Brain microvascular endothelial cell (primary cell): ENCODE measurements around the gene CCDC141.
"Not testable (repeated sequence)": the region's sequence is repeated elsewhere in the genome, so short reads cannot be mapped to it uniquely, and the experiment has no call there.

Source experiments
- DNase-seq: peaks from one replicate; pipeline ENCODE4 v3.0.0-alpha.2; 2020
- H3K27ac ChIP-seq: fragments of 250-450 bp; sonication (Bioruptor Pico); 2 replicates; pipeline ENCODE4 v1.5.1; 2020; ENCODE audit warnings: mild to moderate bottlenecking, moderate library complexity
- H3K27me3 ChIP-seq: fragments of 250-450 bp; sonication (Bioruptor Pico); replicated peaks from 2 replicates; pipeline ENCODE4 v1.5.1; 2020; ENCODE audit warnings: mild to moderate bottlenecking
- H3K36me3 ChIP-seq: fragments of 250-450 bp; sonication (Bioruptor Pico); replicated peaks from 2 replicates; pipeline ENCODE4 v1.5.1; 2020; ENCODE audit warnings: mild to moderate bottlenecking
- H3K4me3 ChIP-seq: 2 replicates; pipeline ENCODE4 v1.5.1; 2011; ENCODE audit warnings: low read depth, mild to moderate bottlenecking, control low read depth, low read length, moderate library complexity
- in situ Hi-C: cut with HindIII; loops from 2 replicates; pipeline ENCODE4 v1.10.0; 2017; ENCODE audit warnings: low sequenced_read_pairs, low pct_ligation_motif_present
- TF ChIP-seq, protein P1 (sequence below): IDR thresholded peaks from 2 replicates; pipeline ENCODE4 v1.5.1; 2011; ENCODE audit warnings: low read depth, mild to moderate bottlenecking, moderate library complexity, low read length, control low read depth, inconsistent platforms; ENCODE audit errors: missing control alignments

Gene CCDC141

DNA sequence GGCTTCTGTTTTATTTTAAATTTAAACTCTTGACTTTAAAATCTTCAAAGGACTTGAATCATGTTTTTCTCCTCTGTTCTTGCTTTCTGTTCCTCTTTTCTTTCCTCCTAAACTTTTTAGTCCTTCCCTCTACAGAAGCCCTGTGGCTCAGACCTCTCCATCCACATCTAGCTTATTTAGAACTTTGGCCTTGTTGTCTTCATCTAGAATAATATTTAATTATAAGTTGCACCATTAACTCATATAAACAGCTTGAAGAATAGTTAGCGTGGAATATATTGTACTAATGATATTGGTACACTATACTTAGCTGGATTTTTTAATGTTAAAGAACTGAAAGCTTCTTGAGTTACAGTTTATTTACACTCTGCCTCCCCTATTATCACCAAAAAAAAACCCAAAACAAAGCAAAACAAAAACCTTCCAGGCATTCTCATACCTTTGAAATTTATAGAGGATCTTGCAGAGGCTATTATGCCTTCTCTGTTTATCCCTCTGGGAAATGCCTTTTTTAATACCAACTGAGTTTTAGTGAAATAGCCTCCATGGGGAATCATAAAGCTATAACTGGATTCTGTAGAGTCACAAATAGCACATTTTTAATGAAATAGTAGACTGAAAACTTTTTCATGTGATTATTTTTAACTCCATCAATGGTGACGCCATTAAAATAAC is 9.2 kb upstream of the CCDC141 start:
- in situ Hi-C loops = no loop called here
- DNase-seq = no peak
- H3K36me3 ChIP-seq = no peaks in the 10 kb centered on the region
- TF ChIP-seq, protein P1, sequence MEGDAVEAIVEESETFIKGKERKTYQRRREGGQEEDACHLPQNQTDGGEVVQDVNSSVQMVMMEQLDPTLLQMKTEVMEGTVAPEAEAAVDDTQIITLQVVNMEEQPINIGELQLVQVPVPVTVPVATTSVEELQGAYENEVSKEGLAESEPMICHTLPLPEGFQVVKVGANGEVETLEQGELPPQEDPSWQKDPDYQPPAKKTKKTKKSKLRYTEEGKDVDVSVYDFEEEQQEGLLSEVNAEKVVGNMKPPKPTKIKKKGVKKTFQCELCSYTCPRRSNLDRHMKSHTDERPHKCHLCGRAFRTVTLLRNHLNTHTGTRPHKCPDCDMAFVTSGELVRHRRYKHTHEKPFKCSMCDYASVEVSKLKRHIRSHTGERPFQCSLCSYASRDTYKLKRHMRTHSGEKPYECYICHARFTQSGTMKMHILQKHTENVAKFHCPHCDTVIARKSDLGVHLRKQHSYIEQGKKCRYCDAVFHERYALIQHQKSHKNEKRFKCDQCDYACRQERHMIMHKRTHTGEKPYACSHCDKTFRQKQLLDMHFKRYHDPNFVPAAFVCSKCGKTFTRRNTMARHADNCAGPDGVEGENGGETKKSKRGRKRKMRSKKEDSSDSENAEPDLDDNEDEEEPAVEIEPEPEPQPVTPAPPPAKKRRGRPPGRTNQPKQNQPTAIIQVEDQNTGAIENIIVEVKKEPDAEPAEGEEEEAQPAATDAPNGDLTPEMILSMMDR = no peak
- no peaks in the 10 kb centered on the region for H3K27me3 ChIP-seq
- H3K4me3 ChIP-seq = no peak overlapping the region
- H3K27ac ChIP-seq = no peak overlapping the region

DNA sequence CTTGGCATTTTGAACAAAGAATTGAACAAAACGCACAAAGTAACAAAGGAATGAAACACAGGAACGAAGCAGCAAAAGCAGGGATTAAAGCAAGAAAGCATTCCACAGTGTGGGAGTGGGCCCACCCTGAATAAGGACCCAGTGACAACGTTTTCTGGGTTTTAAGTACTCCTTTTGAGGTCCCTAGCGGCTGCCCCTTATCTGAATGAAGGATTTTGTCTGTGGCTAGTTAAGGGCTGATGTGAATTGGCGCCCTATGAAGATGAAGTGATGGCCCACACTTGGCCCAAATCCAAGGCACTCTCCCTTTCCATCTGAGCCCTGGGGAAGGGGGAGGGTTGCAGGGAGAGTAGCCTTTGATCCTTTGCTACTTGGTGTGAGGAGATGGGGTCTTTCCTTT is 7.8 kb upstream of the CCDC141 start:
- Histone ChIP-seq H3K36me3 (no peaks in the 10 kb centered on the region), H3K27ac (no peak overlapping the region), H3K27me3 (no peaks in the 10 kb centered on the region), H3K4me3 (no peak overlapping the region)
- no peak for DNase-seq
- TF ChIP-seq, protein P1 = no peak
- in situ Hi-C loops = no loop called here

DNA sequence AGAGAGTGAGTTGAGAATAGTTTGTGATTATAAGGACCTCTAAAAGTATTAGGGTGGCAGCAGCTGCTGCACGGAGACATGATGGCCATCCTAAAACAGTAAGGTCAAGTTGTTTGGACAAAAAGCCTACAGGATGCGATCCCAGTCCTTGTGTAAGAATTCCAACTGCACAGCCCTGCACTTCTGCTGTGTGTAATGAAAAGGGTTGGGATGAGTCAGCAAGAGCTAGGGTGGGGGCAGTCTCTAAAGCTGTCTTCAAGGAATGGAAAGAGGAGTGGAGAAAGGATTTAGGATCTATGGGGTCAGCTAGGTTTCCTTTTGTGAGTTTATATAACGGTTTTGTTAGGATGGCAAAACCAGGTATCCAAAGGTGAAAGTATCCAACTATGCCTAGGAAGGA is 3.6 kb upstream of the CCDC141 start:
- in situ Hi-C loops, DNase-seq, H3K27ac ChIP-seq, H3K36me3 ChIP-seq, H3K27me3 ChIP-seq, H3K4me3 ChIP-seq: not testable (repeated sequence)

DNA sequence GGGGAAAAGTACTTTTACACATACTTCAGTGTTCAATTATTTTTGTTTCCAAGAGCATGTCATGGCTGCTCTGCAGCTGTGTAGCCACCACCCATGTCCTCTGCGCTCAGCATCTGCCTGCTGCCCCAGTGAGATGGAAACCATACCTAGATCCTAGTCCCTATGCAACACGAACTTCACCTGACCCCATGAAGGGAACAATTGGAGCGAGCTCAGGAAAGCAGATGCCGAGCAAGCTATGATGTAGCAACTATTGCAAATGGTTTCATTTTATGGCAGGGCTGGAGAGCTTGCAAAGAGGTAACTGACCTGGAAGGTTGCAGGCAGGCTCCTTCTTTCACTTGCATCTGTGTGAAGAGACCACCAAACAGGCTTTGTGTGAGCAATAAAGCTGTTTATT is 1.3 kb upstream of the CCDC141 start:
- DNase-seq = no peak
- H3K4me3 ChIP-seq = no peak overlapping the region
- TF ChIP-seq, protein P1 = no peak
- no peaks in the 10 kb centered on the region for H3K36me3 ChIP-seq
- in situ Hi-C loops = no loop called here
- H3K27me3 ChIP-seq = no peaks in the 10 kb centered on the region
- no peak overlapping the region for H3K27ac ChIP-seq

DNA sequence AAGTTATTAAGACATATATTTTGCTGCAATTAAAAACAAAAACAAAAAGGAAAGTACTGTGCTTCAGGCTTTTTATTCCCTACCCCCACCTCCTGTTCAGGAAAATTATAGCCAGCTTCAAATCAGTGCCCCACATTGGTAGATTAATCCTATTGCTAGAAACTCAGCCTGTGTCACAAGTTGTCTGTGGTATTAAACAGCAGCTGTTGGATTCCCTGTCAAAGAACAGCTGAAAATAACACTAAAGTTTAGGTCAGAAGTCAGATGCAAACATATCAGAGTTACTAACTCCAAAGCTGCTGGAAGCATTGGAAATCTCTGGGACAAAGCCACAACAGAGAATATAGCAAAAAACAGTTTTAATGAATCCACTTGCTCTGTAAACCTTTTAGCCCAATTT is 818 bp upstream of the CCDC141 start:
- H3K4me3 ChIP-seq = no peak overlapping the region
- H3K36me3 ChIP-seq = no peaks in the 10 kb centered on the region
- DNase-seq = no peak
- no peak overlapping the region for H3K27ac ChIP-seq
- in situ Hi-C loops = no loop called here
- TF ChIP-seq, protein P1 = no peak
- no peaks in the 10 kb centered on the region for H3K27me3 ChIP-seq

DNA sequence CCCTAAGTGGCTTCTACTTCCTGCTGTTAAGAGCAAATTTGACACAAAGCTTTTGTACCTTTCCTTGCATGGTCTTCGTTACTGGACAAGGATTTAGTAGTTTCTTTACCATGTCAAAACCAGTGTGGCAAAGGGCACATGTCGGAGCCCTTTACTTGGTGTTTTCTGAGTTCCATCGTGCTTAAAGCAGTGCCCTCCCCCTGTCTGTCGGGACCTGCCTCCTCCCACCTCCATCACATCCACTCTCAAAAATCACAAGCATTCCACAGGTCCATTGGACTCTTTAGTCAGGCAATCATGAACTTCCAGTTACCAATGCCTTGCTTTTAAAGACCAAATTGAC is 763 bp downstream of the CCDC141 start:
- in situ Hi-C loops = no loop called here
- no peak overlapping the region for H3K4me3 ChIP-seq

More for the DNA sequence above, 763 bp downstream of the CCDC141 start:
- H3K27ac ChIP-seq = no peak overlapping the region
- no peaks in the 10 kb centered on the region for H3K36me3 ChIP-seq
- TF ChIP-seq, protein P1 = no peak
- DNase-seq = no peak
- no peaks in the 10 kb centered on the region for H3K27me3 ChIP-seq
